Measurements from ENCODE around the gene GMEB1.
"Not testable (repeated sequence)": the region's sequence is repeated elsewhere in the genome, so short reads cannot be mapped to it uniquely, and the experiment has no call there.

Gene GMEB1

GRCh38 chr1:28642847-28643635 lies 25.5 kb upstream of the GMEB1 start, which contains the start of gene TAF12:
Gene TAF12, minus strand, starts transcription at chr1:28643067. Its CDS starts 20,986 bp downstream, at chr1:28622081.
- peak within 1 kb of the TSS; percentile 93 for H3K27ac ChIP-seq
- peak; percentile 92 for DNase-seq (ENCODE audit: low spot score)
- CTCF ChIA-PET = interaction anchor here (0.5 to 2.0 kb wide), 5 partner anchors 72 to 234 kb away, joined by 3 to 11 read pairs (median 4); partner anchors contain the start of gene YTHDF2
- POLR2A ChIA-PET (ENCODE audit: low non-redundant PET) = interaction anchor here (0.5 to 1.8 kb wide), 5 partner anchors 17 to 239 kb away, joined by 3 to 8 read pairs (median 3); partner anchors contain the start of genes GMEB1 and YTHDF2
- TF ChIP-seq CTCF (conservative IDR thresholded peaks at IDR 0.05; ENCODE audit: low read depth) = peak; percentile 51

GRCh38 chr1:28644494-28644893 lies 24.1 kb upstream of the GMEB1 start:
- no peak for TF ChIP-seq CTCF (conservative IDR thresholded peaks at IDR 0.05; ENCODE audit: low read depth)
- no peak overlapping the region for H3K27ac ChIP-seq
- DNase-seq (ENCODE audit: low spot score) = no peak
- ChIA-PET POLR2A (ENCODE audit: low non-redundant PET) (interaction anchor here (1.8 kb wide), 1 partner anchor 23 kb away, joined by 7 read pairs; the partner anchor contains the start of gene GMEB1), CTCF (interaction anchor here (0.6 kb wide), 1 partner anchor 92 kb away, joined by 6 read pairs; no protein-coding TSS in a partner anchor)

- POLR2A ChIA-PET (ENCODE audit: low non-redundant PET); DNase-seq (ENCODE audit: low spot score): not testable (repeated sequence)
- CTCF ChIA-PET = interaction anchor here (0.6 kb wide), 1 partner anchor 95 kb away, joined by 5 read pairs; no protein-coding TSS in a partner anchor
- peak overlapping the region; percentile 96 for H3K27ac ChIP-seq
Measured at GRCh38 chr1:28645406-28645805, 23.2 kb upstream of the GMEB1 start.

DNA sequence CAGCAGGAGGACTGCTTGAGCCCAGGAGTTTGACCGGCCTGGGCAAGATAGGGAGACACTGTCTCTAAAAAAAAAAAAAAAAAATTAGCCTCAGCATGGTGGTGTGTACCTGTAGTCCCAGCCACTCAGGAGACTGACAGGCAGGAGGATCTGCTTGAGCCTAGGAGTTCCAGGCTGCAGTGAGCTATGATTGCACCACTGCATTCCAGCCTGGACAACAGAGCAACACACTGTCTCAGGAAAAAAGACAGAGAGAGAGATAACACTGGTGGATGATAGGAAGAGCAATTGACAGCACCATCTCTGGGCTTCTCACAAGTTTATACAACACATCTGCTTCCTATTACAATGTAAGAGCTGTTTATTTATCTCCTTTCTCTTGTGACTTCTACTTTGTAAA lies 22.5 kb upstream of the GMEB1 start:
- ChIA-PET POLR2A (ENCODE audit: low non-redundant PET) (no interaction called here), CTCF (interaction anchor here (0.6 kb wide), 1 partner anchor 95 kb away, joined by 5 read pairs; no protein-coding TSS in a partner anchor)
- H3K27ac ChIP-seq = peak overlapping the region; percentile 96
- DNase-seq (ENCODE audit: low spot score) = no peak
- no peak for TF ChIP-seq CTCF (conservative IDR thresholded peaks at IDR 0.05; ENCODE audit: low read depth)

DNA sequence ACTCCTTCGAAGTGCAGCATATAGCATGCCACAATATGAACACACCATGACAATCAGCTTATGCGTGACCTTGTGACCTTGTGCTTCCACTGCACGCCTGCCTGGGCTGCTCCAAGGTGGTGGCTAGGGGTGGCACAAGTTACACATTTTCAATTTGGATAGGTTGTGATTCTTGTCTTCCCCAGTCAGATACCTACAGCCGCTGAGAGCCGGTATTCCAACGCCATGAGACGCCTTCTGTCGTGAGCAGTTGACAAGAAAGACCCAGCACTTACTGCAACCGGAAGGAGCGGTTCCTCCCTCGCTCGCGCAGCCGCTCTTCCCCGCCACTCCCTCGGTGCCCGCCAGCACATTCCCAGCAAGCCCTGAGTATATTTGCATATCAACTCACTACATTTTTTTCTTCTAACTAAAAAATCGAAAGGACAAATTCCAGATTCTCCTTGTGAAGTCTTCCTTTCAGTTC lies 20.5 kb upstream of the GMEB1 start:
- H3K27ac ChIP-seq = peak overlapping the region; percentile 96
- CTCF ChIA-PET = no interaction called here
- TF ChIP-seq CTCF (conservative IDR thresholded peaks at IDR 0.05; ENCODE audit: low read depth) = no peak
- POLR2A ChIA-PET (ENCODE audit: low non-redundant PET) = interaction anchor here (0.7 to 0.9 kb wide), 4 partner anchors 20 to 688 kb away, joined by 3 to 5 read pairs (median 3); partner anchors contain the start of gene GMEB1
- peak; percentile 87 for DNase-seq (ENCODE audit: low spot score)

- ChIA-PET CTCF (no interaction called here), POLR2A (ENCODE audit: low non-redundant PET) (interaction anchor here (0.6 to 0.9 kb wide), 6 partner anchors 19 to 688 kb away, joined by 3 to 5 read pairs (median 3); partner anchors contain the start of gene GMEB1)
- DNase-seq (ENCODE audit: low spot score) = peak; percentile 88
- TF ChIP-seq CTCF (conservative IDR thresholded peaks at IDR 0.05; ENCODE audit: low read depth) = no peak
- H3K27ac ChIP-seq = peak within 1 kb of the TSS; percentile 96
Measured at GRCh38 chr1:28648474-28649198, 19.9 kb upstream of the GMEB1 start, which contains the start of gene RNU11. Gene RNU11, plus strand, starts transcription at chr1:28648600.

DNA sequence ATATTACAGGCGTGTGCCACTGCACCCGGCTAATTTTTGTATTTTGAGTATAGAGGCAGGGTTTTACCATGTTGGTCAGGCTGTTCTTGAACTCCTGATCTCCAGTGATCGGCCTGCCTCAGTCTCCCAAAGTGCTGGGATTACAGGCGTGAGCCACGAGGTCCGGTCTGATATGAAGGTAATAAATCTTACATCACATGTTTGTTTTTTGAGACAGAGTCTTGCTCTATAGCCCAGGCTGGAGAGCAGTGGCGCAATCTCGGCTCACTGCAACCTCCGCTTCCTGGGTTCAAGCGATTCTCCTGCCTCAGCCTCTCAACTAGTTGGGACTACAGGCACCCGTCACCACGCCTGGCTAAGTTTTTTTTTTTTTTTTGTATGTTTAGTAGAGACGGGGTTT lies 15.5 kb upstream of the GMEB1 start:
- DNase-seq (ENCODE audit: low spot score); H3K27ac ChIP-seq; POLR2A ChIA-PET (ENCODE audit: low non-redundant PET): not testable (repeated sequence)
- CTCF ChIA-PET = interaction anchor here (0.7 kb wide), 1 partner anchor 425 kb away, joined by 3 read pairs; no protein-coding TSS in a partner anchor

GRCh38 chr1:28653870-28654269 lies 14.7 kb upstream of the GMEB1 start:
- DNase-seq (ENCODE audit: low spot score); H3K27ac ChIP-seq; POLR2A ChIA-PET (ENCODE audit: low non-redundant PET): not testable (repeated sequence)
- CTCF ChIA-PET = interaction anchor here (0.7 kb wide), 1 partner anchor 424 kb away, joined by 3 read pairs; no protein-coding TSS in a partner anchor

DNA sequence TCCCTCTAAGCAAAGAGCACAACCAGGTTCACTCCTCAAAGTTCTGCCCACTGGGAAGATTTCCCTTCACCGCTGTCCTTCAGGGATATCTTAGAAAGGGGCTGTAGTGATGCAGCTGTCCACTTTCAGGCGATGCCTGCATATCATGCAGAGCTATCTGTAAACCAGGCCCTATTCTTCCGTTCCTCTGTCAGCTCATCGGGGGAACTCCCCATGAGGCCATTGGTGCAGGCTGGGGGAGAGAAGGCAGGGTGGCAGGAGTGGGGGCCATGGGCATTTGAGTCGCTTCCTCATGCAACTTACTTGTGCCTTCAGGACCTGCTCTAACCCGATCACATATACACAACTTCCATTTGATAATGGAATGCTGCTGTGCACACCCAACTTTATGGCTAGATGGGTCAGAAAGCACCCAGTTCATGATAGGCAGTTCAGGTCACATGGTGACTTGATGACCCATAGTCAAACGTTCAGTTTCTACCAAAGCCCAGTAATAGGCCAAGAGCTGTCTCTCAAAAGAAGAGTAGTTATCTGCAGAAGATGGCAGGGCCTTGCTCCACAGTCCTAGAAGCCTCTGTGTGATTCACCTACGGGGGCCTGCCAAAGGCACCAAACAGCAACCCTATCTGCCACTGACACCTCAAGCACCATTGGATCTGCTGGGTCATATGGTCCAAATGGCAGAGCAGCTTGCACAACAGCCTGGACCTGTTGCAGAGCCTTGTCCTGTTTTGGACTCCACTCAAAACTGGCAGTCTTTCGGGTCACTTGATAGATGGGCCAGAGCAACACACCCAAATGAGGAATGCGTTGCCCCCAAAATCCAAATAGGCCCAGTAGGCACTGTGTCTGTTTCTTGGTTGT lies 12.9 kb upstream of the GMEB1 start:
- POLR2A ChIA-PET (ENCODE audit: low non-redundant PET); DNase-seq (ENCODE audit: low spot score); H3K27ac ChIP-seq: not testable (repeated sequence)
- CTCF ChIA-PET = interaction anchor here (0.6 kb wide), 1 partner anchor 23 kb away, joined by 3 read pairs; no protein-coding TSS in a partner anchor
